ENCODE results near the gene PGLYRP2.

Gene PGLYRP2

GRCh38 chr19:15443838-15444237 is 35.5 kb downstream of the PGLYRP2 start:
- no peak overlapping the region for H3K4me3 ChIP-seq (ENCODE audit: low read length)
- no peak for TF ChIP-seq ZNF274 (IDR thresholded peaks at IDR 0.05; ENCODE audit: low read depth, low read length)

DNA sequence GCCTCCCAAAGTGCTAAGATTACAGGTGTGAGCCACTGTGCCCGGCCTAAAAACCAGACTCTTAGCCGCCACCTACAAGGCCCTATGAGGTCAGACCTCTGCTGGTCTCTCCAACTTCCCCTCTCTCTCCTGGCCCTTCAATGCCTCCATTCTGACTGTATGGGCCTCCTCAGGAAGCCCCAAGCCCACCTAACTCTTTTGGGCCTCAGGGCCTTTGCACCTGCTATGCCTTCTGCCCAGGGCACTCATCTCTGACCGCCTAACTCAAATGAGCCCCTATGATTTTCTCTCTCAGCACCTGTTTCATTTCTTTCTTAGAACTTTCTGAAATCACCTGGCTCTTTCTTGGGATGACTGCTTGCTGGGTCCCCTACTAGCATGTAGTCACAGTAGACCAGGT is 36.0 kb downstream of the PGLYRP2 start:
- H3K4me3 ChIP-seq (ENCODE audit: low read length) = no peak overlapping the region
- TF ChIP-seq ZNF274 (IDR thresholded peaks at IDR 0.05; ENCODE audit: low read depth, low read length) = no peak

- no peak for TF ChIP-seq ZNF274 (IDR thresholded peaks at IDR 0.05; ENCODE audit: low read depth, low read length)
- no peak overlapping the region for H3K4me3 ChIP-seq (ENCODE audit: low read length)
Measured at GRCh38 chr19:15442142-15442920, 37.0 kb downstream of the PGLYRP2 start.

- H3K4me3 ChIP-seq (ENCODE audit: low read length) = no peak overlapping the region
- TF ChIP-seq ZNF274 (IDR thresholded peaks at IDR 0.05; ENCODE audit: low read depth, low read length) = no peak
Measured at GRCh38 chr19:15441317-15441716, 38.0 kb downstream of the PGLYRP2 start.

GRCh38 chr19:15439821-15440641 is 39.3 kb downstream of the PGLYRP2 start:
- TF ChIP-seq ZNF274 (IDR thresholded peaks at IDR 0.05; ENCODE audit: low read depth, low read length) = no peak
- no peak overlapping the region for H3K4me3 ChIP-seq (ENCODE audit: low read length)

DNA sequence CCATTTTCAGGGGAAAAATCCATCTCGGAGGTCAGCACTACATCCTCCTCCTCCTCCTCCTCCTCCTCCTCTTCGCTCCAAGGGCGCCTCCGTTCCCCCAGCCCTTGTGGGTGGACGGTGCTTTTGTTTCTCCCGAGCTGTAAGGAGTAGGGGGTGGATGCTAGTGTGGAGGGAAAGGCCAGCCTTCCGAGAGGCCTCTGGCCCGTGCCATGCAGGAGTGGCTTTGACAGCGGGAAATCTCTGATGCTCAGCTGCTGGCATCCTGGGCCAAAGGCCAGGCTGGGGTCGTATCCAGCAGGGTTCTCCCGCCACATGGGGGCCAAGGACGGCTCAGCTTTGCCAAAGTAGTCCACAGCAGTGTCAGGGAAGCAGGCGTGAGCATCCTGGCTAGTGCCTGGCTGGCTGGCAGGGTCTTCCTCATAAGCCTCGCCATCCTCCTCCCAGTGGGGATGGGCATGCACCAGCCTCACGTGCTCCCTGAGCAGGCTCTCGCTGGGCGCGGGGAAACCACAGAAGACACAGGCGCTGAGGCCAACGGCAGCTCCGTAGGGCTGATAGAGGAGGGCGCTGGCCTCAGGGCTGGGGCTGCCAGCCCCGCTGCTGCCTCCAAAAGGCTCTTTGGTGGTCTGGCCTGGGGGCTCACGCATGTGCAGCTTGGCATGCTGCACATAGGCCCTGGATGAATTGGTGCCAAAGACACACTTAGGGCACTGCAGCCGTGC is 40.1 kb downstream of the PGLYRP2 start:
- TF ChIP-seq ZNF274 (IDR thresholded peaks at IDR 0.05; ENCODE audit: low read depth, low read length) = no peak
- no peak overlapping the region for H3K4me3 ChIP-seq (ENCODE audit: low read length)

GRCh38 chr19:15438577-15438976 is 40.7 kb downstream of the PGLYRP2 start:
- no peak for TF ChIP-seq ZNF274 (IDR thresholded peaks at IDR 0.05; ENCODE audit: low read depth, low read length)
- H3K4me3 ChIP-seq (ENCODE audit: low read length) = no peak overlapping the region

- no peak for TF ChIP-seq ZNF274 (IDR thresholded peaks at IDR 0.05; ENCODE audit: low read depth, low read length)
- H3K4me3 ChIP-seq (ENCODE audit: low read length) = no peak overlapping the region
Measured at GRCh38 chr19:15438124-15438496, 41.2 kb downstream of the PGLYRP2 start.

DNA sequence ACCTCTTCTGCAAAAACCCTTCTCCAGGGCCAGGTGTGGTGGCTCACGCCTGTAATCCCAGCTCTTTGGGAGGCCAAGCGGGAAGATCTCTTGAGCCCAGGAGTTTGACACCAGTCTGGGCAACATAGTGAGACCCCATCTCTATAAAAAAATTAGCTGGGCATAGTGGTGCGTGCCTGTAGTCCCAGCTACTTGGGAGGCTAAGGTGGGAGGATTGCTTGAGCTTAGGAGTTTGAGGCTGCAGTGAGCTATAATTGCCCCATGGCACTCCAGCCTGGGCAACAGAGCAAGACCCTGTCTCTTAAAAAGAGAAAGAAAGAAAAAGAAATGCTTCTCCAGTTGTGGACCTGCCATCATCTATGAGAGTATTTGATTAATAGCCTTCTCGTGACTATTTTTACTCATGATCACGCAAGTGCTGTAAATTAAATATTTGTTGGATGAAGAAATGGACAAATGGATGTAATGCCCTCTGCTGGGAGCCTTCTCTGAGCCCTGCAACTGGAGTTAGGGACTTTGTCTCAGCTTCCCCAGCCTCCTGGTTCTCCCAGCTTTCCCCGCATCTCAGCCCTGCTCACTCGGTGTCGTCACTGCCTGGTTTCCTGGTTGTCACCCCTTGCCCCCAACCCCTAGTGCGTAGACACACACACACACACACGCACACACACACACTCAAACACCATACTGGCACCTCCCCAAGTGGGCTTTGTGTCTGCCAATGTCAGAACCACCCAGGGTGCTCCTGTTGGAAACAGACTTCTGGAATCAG is 41.8 kb downstream of the PGLYRP2 start:
- H3K4me3 ChIP-seq (ENCODE audit: low read length) = no peak overlapping the region
- TF ChIP-seq ZNF274 (IDR thresholded peaks at IDR 0.05; ENCODE audit: low read depth, low read length) = no peak

DNA sequence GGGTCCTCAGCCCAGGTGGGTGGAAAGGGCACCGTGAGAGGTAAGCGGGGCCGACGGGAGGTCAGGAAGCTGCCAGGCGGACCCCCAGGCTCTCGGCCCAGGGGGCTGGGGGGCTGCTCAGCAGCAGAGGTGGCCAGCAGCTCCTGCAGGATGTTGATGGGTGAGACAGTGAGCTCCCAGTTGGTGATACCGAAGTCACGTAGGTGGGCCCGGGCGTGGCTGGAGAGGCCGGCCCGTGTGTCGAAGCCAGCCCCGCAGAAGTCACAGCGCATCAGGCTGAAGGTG is 42.5 kb downstream of the PGLYRP2 start:
- TF ChIP-seq ZNF274 (IDR thresholded peaks at IDR 0.05; ENCODE audit: low read depth, low read length) = no peak
- H3K4me3 ChIP-seq (ENCODE audit: low read length) = no peak overlapping the region

GRCh38 chr19:15436012-15436825 is 43.1 kb downstream of the PGLYRP2 start:
- H3K4me3 ChIP-seq (ENCODE audit: low read length) = no peak overlapping the region
- TF ChIP-seq ZNF274 (IDR thresholded peaks at IDR 0.05; ENCODE audit: low read depth, low read length) = no peak

GRCh38 chr19:15433519-15434069 is 45.7 kb downstream of the PGLYRP2 start:
- no peak overlapping the region for H3K4me3 ChIP-seq (ENCODE audit: low read length)

More at GRCh38 chr19:15433519-15434069, 45.7 kb downstream of the PGLYRP2 start:
- no peak for TF ChIP-seq ZNF274 (IDR thresholded peaks at IDR 0.05; ENCODE audit: low read depth, low read length)

Data from GM08714 (cell line).